Measurements from ENCODE around the gene STMN3.

- no peak for TF ChIP-seq CTCF (conservative IDR thresholded peaks at IDR 0.05)
- no peak for TF ChIP-seq ZFX (IDR thresholded peaks at IDR 0.05)
Observed at GRCh38 chr20:63653974-63654668, 897 bp upstream of the STMN3 start.
